NCI-H2029 treated with DMSO at 0.1 percent for 48 hours (cell line): Measurements from ENCODE around the gene NONO.
A peak's percentile ranks its signal among the peaks of the same experiment; 100 is the strongest.
"Not testable (repeated sequence)": the region's sequence is repeated elsewhere in the genome, so short reads cannot be mapped to it uniquely, and the experiment has no call there.

Experiments used
- DNase-seq: peaks from one replicate; lab custom pipeline; 2025; lab: John Stamatoyannopoulos, UW

NONO gene, protein sequence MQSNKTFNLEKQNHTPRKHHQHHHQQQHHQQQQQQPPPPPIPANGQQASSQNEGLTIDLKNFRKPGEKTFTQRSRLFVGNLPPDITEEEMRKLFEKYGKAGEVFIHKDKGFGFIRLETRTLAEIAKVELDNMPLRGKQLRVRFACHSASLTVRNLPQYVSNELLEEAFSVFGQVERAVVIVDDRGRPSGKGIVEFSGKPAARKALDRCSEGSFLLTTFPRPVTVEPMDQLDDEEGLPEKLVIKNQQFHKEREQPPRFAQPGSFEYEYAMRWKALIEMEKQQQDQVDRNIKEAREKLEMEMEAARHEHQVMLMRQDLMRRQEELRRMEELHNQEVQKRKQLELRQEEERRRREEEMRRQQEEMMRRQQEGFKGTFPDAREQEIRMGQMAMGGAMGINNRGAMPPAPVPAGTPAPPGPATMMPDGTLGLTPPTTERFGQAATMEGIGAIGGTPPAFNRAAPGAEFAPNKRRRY

DNA sequence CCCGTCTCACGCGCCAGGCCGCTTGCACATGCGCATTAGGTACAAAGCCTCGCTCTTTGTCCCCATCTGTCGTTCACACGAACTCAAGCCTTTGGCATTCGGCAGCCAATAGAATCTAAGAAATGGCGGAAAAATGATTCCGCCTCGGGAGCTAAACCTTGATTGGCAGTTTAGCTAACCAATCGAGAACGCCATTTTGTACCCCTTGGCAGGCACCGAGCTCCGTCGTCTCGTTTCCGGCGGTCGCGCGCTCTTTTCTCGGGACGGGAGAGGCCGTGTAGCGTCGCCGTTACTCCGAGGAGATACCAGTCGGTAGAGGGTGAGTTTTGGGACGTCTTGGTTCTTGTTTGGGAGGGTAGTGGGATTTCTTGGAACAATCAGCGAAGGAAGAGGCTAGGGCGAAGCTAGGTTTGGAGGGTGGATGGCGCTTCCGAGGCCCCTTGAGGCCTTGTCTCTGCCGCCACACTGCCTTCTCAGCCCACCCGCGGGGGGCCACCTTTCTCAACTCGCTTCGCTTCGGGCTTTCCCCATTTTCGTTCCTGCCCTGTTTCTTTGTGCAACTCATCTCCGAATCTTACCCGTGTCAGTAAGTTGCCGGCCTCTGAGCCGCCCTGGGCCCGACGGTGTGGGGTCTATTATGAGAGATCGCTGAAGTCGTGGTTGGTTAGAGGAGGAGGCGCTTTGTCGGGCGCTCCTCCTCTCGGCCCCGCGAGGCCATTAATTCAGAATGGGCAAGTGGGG lies at the start of gene NONO:
Gene NONO (plus strand): TSS at position 233 of the 741 bp plus-strand sequence. CDS start 7,003 bp downstream, outside the sequence.
- peak; percentile 88 for DNase-seq

DNA sequence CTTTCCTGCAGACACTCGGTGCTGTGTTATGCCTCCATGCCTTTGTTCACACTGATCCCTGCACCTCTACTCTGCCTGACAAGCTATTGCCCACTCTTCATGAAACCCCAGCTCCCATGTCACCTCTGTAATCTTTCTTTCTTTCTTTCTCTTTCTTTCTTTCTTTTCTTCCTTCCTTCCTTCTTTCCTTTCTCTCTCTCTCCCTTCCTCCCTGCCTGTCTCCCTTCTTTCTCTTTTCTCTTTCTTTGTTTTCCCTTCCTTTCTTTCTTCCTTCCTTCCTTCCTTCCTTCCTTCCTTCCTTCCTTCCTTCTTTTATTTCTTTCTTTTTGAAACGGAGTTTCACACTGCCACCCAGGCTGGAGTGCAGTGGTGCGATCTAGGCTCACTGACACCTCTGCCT lies 48.0 kb upstream of the NONO start:
- DNase-seq: no peak

DNA sequence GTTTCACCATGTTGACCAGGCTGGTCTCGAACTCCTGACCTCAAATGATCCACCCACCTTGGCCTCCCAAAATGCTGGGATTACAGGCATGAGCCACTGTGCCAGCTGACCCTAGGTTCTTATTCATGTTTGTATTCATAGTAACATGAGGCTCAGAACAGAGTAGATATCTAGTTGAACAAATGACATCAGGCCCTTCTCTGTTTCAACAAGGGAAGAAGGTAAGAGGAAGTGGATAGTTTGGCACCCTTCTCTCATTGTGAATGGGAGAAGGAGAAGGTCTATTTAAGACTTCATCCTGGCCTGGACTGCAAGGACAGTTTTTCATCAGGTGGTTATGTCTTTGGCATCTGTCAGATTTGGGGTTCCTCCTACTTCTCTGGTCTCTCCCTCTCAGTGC lies 46.6 kb upstream of the NONO start:
- peak; percentile 19 for DNase-seq

DNA sequence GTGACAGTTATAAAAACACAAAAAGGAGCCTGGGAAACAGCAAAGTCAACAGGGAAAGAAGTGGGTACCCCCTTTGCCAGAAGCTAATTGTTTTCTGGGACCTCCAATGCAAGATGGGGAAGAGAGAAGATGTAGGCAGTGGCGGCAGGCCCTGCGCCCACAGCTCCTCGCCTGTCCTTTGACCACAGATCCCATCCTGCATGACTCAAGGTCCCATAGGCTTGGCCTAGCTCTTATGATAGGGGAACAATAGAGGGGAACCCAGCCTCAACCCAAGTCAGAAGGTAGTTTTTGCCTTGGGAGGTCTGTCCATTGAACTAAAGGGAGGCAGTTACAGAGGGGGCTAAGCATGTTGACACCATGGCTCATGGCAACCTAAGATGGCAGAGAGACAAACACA lies 43.7 kb upstream of the NONO start:
- DNase-seq: no peak

DNA sequence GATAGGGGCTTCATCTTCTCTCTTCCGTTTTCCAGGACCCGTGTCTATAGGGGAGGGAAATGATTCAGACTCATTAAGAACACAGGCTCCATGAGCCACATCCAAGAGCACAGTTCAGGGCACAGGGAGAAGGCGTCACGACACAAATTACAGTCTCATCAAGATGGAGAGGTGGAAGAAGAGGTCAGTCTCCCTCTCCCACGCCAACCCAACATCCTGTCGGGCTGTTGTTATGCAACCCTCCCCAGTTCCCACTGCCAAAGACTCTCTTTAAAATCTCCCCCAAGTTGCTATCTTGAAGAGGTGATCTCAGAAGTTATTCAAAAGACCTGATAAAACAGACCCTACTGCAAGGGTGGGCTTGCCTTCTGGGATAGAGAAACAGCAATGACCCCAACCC lies 42.1 kb upstream of the NONO start:
- DNase-seq: no peak

DNA sequence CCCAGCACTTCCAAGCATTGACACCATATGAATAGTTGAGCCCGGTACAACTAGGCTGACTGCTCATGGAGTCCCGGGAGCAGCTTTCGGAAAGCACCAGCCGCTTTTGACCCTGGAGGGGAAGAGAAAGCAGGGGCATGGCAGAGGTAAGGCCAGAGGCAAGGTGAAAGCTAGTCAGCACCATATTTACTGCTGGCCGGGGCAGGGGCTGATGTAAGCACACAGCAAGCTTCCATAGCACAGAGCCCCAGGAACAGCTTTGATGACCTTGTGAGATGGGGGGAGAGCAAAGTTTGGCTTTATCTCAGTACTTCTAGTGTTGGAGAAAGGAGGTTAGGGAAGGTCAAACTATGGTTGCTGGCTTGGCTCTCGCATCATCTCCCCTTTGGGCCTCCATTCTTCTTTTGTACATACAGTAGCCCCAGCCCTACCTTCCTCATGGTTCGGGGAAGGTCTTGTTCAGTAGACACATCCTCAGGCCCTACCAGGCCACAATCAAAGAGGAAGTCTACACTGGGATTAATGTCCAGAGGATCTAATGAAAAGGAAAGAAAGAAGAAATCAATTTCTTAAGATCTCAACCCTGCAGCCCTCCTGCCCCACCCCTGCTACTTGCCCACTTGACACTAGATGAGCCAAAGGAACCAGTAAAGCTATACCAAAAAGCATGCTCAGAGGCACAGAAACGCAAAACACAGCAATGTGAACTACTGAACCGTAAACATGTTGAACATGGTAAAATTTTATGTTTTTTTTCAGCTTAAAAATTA lies 38.9 kb upstream of the NONO start:
- DNase-seq: no peak

DNA sequence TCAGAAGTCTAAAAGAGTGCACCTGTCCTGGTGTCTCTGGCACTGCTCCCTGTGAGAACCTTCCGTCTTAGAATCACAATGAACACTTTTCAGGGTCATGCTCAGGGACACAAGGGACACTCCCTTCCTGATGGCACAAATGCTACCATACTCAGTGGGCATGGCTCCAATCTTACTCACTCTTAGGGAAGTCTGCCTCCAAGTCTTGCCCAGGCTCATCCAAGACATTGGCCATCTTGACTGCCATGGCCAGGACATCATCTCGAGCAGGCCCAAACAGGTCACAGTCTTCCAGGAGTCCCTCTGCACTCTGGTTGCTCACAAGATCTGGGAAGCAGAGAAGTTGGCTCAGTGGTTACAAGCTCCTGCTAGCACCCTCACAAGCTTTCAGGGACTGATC lies 38.3 kb upstream of the NONO start:
- no peak for DNase-seq

DNA sequence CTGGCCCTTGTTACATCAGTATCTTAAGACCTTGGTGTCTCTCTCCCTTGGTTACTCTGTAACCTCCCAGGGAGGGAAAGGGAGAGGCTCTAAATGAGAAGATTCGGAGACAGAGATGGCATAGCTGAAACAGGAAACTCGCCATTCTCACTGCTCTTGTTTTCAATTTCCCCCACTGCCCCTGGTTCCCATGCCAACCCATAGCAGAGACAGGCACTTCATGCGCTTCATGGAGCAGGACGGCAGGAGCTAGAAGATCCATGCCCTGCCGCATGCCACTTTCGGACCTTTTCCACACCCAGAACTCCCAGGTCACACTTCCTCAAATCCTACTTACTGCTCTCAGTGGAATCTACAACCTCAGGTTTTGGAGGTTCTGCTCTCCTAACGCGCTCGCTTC lies 32.6 kb upstream of the NONO start:
- no peak for DNase-seq

DNA sequence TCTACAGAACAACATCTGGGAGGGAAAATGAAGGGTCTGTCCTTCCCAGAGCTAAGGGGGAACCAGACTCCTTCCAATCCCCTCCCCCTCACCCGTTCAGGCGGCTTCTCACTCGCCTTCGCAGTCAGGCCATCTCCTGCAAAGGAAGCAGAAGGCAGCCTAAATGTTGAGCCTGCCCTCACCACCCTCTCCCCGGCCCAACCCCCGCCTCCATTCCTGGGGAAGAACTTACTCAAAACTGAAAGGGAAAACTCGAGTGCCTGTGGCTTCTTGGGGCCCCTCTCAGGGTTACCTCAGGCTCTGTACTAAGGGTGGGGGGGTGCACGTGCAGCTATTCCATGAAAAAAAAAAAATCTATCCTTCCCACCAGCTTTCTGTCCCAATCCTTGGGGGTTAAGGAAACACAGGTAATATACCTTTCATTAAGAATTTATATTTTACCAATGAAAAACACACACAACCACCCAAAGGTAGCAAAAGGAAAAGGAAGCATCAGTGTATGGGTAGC lies 31.9 kb upstream of the NONO start:
- DNase-seq: no peak

DNA sequence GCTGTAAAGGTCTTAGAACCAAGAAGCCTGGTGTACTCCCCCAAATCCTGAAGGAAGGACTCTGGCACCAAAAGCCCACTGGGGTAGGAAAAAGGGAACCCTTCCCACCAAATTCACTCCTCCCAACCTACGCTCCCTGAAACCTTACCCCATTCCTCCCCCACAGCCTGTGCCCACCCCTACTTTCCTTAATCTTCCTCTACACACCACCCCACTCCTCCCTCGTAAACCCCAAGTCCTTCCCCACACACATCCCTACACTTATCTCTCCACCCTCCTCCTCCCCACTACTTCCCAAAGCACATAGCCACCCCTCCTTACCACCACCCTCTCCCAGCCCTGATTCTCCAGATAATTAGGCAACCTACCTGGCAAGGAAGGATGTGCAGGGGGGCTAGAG lies 31.2 kb upstream of the NONO start:
- DNase-seq: no peak

DNA sequence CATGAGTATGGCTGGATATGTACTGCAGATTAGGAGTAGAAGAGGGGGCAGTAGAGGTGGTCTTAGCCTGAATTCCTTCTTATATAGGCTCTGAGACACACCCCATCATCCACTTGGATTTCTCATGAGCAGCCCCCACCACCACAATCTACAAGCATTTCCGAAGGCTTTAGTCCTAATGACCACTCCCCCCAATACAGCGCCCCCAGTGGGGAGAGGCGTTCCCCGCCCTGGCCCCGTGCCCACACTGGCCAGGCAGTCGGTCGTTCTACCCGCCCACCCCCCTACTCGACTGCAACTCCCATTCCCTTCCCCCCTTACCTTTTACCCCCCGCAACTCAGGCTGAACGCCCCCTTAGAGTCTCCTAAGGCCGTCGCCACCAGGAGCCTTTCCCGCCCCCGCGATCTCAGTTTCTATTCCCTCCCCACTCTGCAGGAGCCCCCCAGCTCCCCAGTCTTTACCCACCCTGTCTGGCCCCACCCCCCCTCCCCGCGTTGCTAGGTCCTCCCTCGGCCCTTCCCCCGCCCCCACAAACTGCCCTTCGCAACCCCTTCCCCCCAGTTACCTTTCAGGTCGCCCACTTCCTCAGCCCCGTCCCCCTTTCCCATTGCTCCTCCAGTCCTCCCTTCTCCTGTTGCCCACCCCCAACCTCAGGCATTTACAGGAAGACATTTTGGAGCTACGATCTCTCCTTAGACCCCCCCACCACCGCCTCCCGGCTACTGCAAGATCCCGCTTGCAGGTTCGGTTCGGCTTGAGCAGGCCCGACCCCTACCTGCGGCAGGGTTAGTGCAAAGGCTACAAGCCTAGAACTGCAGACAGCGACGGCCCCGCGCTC lies 30.0 kb upstream of the NONO start:
- no peak for DNase-seq

DNA sequence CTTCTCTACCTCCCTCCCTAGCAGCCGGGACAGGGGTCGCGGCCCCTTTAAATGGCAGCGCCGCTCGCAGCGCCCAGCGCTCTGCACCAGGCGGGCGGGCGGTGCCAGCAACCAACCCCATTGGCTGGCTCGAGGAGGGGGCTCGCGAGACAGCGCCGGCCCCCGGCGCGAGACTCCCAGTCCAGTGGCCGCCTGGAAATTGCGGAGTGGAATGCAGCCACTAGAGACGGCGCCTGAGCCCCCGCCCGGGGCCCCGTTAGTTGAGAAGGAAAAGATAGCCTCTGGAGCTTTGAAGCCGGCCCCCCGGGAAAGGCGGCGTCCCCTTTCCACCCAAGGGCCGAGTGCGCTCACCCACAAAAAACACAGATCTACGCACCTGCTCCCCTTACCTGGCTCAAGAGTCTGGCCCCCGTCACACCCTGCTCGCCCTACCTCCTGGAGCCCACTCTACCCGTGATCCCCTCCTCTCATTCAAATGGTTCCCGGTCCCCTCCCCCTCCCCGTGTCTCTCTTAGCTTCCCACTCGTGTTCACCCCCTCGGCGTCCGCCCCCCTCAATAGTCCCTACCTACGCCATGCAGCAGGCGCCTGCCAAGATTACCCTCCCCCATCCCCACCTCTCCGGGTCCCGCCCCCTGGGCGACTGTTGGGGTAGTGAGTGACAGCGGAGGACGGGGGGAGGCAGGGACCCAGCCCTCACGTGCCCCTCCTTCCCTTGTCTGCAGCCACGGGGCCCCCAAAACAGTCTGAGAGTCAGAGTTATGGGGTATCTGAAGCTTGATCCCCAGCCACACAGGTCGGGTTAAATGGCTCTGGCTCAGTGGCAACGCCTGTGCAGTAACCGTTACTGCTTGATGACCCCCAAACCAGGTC lies 29.1 kb upstream of the NONO start, which contains the start of gene ZMYM3:
Gene ZMYM3 (minus strand): TSS at position 49 of the 872 bp plus-strand sequence. CDS start 885 bp downstream, outside the sequence.
- DNase-seq: peak; percentile 38

DNA sequence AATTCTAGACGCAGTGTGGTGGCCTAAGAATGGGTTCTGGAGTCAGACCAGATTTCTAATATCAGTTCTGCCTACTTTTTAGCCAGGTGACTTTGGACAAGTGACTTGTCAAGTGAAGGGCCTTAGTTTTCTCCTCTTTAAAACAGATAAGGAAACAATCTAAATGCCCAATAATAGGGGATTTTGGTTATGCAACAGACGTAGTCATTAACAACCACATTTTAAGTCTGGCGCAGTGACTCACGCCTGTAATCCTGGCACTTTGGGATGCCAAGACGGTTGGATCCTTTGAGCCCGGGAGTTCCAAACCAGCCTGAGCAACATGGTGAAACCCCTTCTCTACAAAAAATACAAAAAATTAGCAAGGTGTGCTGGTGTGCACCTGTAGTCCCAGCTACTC lies 27.4 kb upstream of the NONO start:
- DNase-seq: no peak

DNA sequence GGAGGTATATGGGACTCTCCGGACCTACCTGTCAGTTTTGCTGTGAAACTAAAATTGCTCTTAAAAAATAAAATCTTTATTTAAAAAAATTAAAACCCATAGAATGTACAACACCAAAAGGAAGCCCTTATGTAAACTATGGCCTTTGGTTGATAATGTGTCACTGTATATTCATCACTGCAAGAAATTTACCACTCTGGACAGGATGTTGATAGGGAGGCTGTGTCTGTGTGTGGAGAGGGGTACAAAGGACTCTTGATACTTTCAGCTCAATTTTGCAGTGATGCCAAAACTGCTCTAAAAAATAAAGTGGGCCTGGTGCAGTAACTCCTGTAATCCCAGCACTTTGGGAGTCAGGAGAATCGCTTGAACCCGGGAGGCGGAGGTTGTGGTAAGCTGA lies 26.6 kb upstream of the NONO start:
- DNase-seq: no peak

DNA sequence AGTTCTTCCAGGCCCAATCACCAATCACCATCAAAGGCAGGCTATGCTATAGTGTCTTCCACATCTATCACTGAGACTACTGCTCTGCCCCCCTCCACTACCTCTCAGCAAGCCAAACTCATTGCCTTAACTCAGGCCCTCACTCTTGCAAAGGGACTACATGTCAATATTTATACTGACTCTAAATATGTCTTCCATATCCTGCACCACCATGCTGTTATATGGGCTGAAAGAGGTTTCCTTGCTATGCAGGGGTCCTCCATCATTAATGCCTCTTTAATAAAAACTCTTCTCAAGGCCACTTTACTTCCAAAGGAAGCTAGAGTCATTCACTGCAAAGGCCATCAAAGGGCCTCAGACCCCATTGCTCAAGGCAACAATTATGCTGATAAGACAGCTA lies 14.8 kb upstream of the NONO start:
- not testable (repeated sequence) for DNase-seq

DNA sequence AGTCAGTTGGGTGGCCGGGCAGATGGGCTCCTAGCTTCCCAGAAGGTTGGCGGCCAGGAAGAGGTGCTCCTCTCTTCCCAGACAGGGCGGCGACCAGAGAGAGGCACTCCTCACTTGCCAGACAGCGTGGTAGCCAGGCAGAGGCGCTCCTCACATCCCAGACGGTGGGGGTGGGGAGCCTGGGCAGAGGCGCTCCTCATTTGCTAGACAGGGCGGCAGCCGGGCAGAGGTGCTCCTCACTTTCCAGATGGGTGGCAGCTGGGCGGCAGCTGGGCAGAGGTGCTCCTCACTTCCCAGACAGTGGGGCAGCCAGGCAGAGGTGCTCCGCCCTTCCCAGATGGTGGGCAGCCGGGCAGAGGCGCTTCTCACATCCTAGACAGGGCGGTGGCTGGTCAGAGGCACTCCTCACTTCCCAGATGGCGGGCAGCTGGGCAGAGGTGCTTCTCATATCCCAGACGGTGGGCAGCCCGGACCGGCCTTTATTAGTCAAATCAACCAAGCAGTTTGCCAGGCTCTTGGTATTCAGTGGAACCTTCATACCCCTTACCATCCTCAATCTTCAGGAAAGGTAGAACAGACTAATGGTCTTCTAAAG lies 13.5 kb upstream of the NONO start:
- no peak for DNase-seq

DNA sequence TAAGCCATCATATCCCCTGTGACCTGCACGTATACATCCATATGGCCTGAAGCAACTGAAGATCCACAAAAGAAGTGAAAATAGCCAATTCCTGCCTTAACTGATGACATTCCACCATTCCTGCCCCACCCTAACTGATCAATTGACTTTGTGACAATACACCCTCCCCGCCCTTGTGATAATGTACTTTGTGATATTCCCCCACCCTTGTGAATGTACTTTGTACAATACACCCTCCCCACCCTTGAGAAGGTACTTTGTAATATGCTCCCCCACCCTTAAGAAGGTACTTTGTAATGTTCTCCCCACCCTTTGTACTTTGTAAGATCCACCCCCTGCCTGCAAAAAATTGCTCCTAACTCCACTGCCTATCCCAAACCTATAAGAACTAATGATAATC lies 11.1 kb upstream of the NONO start:
- DNase-seq: not testable (repeated sequence)

DNA sequence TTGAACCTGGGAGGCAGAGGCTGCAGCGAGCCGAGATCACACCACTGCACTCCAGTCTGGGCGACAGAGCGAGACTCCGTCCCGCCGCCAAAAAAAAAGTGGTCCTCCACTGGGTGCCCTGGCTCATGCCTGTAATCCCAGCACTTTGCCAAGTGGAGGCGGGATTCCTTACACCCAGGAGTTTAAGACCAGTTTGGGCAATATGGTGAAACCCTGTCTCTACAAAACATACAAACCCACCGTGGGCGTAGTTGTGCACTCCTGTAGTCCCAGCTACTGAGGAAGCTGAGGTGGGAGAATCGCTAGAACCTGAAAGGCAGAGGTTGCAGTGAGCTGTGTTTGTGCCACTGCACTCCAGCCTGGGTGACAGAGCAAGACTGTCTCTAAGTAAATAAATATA lies 2.1 kb upstream of the NONO start:
- DNase-seq: not testable (repeated sequence)

DNA sequence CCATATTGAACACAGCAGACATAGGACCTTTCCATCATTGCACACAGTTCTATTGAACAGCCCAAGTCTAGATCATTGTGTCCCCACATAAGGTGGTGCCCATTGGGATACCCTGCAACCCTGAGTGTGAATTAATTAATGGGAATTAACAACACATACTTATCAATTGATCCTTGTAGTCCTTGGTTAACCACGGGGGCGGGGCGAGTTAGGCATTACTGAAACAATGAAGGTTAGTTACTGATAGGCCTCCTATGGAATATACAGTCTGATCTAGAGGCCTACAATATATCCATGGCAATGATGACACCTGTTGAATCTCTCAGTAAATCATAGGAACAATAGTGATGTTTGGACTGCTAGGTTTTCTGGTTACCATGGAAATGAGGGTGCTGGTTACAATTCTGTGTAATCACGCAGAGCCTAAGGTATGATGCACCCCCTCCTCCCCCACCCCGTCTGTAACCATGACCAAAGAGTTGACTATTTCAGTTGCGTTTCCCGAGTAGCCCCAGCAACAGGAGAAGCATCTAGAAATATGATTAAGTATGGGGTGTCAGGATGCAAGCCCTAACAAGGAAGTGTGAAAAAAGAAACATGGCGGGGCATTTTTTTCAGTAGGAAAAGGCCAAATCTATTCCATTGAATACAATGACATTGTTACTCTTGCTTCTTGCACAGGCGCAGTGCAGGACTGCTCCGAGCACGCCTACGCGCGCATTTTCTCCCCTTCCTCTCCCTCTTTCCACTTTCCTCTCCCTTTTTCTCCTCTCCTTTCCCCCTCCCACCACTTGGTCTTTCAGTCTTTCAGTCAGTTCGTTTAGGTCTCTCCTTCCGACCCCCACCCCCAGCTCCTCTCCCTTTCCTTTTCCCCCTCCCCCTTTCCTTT lies 677 bp upstream of the NONO start:
- peak; percentile 21 for DNase-seq
